Right lobe of liver (tissue), 4 donors: Measurements from ENCODE around the gene WDFY4.

Experiments
- POLR2A ChIP-seq: fragments of 450-650 bp; IDR thresholded peaks from one replicate; pipeline ENCODE4 v1.6.1; 2017; ENCODE audit warnings: antibody characterized with exemption, mild to moderate bottlenecking
- TF ChIP-seq, protein P1 (sequence below), 4 donors: fragments of 200-600 bp in 3 of 4; fragments of 450-650 bp in 1 of 4; IDR thresholded peaks; one replicate each; pipeline versions ENCODE4 v1.5.1 to v1.8.0; 2016 to 2022; ENCODE audit warnings: antibody characterized with exemption in 4 of 4, mild to moderate bottlenecking in 2 of 4
- donor health status: DM: no; HTN: no; CAD: no.
- donor health status: DM: no; HTN: no; CAD: no.
- donor health status: DM: no; HTN: yes; CAD: no.

DNA sequence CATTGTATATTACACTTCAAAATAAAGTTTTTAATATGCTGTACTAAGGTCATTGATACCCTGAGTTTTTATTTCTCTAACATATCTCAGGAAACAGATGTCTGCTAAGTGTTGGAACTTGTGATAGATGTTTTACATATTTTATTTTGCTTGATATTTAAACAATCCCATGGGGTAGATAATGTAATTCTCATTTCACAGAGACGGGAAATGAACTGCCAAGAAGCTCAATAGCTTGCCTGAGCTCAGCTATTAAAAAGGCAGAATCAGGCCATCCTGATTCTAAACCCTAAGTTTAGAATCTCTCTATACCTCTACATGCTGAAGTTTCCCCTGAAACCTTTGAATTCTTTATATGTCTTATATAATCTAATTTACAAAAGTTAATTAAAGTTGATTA lies 128.6 kb downstream of the WDFY4 start:
- TF ChIP-seq, protein P1, sequence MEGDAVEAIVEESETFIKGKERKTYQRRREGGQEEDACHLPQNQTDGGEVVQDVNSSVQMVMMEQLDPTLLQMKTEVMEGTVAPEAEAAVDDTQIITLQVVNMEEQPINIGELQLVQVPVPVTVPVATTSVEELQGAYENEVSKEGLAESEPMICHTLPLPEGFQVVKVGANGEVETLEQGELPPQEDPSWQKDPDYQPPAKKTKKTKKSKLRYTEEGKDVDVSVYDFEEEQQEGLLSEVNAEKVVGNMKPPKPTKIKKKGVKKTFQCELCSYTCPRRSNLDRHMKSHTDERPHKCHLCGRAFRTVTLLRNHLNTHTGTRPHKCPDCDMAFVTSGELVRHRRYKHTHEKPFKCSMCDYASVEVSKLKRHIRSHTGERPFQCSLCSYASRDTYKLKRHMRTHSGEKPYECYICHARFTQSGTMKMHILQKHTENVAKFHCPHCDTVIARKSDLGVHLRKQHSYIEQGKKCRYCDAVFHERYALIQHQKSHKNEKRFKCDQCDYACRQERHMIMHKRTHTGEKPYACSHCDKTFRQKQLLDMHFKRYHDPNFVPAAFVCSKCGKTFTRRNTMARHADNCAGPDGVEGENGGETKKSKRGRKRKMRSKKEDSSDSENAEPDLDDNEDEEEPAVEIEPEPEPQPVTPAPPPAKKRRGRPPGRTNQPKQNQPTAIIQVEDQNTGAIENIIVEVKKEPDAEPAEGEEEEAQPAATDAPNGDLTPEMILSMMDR (IDR thresholded peaks at IDR 0.05) = no peak
- TF ChIP-seq POLR2A = no peak
